Heart left ventricle (tissue), 13 donors: ENCODE data around the gene SCGB1C1.

Source experiments
- CTCF ChIP-seq, 12 donors: fragments of 200-600 bp; sonication (generic) in 4 of 12; IDR thresholded peaks; one replicate each; pipeline versions ENCODE4 v1.5.0 to v1.8.0; 2018 to 2022; ENCODE audit warnings: antibody characterized with exemption in 12 of 12, mild to moderate bottlenecking in 5 of 12
- POLR2A ChIP-seq, 2 donors: fragments of 450-650 bp; IDR thresholded peaks; one replicate each; pipeline ENCODE4 v1.6.1; 2017; ENCODE audit warnings: antibody characterized with exemption in 2 of 2, mild to moderate bottlenecking in 2 of 2, moderate library complexity in 2 of 2
- donor health status: ischemic (EF 13 %, LVEDD 7.1; RV severe dilation, severe dysfunction).
- donor health status: DM: no; HTN: yes; CAD: no.
- donor health status: DM: no; HTN: no; CAD: no.
- donor health status: ischemic (EF 25% LVEDD 6.9; RV normal size, moderate dysfunction).
- donor health status: ischemic (EF 25% LVEDD 5.7; RV mildly dilated, moderate dysfunction).
- donor health status: ischemic (EF 35%, LVEDD 5.7; RV mildly dilated, moderate dysfunction).
- donor health status: nonischemic (EF 11% LVEDD 7.7; RV severe dilation, severe dysfunction).
- donor health status: DM: yes; HTN: yes; CAD: no.
- donor health status: PGD.
- donor health status: ischemic (EF 29% LVEDD 5.4; RV normal size, mild dysfunction).
- donor health status: nonischemic (EF 23%, LVEDD 6.1; RV moderate dilation, normal function).

DNA sequence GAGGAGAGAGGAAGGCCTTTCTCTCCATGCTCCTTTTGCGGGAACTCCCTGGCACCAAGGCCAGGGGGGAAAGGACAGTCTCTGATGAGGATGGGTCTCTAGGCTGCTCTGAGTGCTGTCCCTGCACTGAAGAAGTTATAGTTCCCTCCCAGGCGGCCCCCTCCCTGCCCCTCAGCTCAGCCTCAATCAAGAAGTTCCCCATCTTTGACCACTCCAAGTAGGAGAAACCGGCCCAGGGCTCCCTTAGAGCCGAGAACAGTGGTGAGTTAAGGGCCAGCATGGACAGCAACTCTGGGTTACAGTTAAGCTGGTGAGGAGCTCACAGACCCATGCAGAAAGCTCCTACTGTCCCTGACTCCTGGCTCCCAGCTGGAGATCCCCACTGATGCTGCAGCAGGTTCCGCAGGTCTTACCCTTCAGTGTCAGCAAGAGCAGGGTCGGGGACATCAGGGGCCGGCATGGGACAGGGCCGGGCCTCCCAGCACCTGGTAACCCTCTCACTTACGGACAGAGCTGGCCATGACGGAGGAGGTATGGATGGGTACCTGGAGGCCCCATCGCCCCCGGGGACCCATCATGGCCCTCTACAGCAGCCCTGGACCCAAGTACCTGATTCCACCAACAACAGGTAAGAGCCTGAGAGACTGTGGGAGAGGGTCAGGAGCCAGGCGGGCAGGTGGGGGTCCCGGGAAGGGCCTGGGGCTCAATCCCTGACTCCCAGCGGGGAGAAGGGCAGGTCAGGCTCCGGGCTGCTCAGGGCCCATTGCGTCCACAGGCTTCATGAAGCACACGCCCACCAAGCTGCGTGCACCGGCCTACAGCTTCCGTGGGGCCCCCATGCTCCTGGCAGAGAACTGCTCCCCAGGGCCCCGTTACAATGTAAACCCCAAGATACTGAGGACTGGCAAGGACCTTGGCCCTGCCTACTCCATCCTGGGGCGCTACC, 4.2 kb downstream of the SCGB1C1 start:
- TF ChIP-seq CTCF (IDR thresholded peaks at IDR 0.05) (no peak), POLR2A (IDR thresholded peaks at IDR 0.05) (no peak)
